ENCODE results near the gene PDE11A.

DNA sequence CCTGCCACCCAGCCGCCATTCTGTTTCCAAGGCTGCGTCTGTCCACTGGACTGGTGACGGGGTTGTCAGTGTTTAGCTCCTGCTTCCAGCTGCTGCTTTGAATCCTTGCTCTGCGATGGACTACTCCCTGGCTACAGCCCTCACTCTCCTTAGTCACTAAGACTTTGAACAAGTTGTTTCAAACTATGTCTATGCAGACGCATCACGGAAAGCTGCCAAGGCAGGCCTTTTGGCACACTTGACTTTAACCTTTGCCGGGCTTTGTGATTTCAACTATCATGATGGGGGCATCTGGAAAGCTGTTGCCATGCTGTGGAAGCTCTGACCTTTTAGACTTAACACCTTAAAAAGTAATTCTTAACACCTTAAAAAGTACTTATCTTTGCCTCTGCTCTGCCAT is 54.4 kb downstream of the PDE11A start:
- TF ChIP-seq, protein P1, sequence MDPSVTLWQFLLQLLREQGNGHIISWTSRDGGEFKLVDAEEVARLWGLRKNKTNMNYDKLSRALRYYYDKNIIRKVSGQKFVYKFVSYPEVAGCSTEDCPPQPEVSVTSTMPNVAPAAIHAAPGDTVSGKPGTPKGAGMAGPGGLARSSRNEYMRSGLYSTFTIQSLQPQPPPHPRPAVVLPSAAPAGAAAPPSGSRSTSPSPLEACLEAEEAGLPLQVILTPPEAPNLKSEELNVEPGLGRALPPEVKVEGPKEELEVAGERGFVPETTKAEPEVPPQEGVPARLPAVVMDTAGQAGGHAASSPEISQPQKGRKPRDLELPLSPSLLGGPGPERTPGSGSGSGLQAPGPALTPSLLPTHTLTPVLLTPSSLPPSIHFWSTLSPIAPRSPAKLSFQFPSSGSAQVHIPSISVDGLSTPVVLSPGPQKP (IDR thresholded peaks at IDR 0.05; ENCODE audit: low read depth, low read length): no peak
- TF ChIP-seq, protein P2, sequence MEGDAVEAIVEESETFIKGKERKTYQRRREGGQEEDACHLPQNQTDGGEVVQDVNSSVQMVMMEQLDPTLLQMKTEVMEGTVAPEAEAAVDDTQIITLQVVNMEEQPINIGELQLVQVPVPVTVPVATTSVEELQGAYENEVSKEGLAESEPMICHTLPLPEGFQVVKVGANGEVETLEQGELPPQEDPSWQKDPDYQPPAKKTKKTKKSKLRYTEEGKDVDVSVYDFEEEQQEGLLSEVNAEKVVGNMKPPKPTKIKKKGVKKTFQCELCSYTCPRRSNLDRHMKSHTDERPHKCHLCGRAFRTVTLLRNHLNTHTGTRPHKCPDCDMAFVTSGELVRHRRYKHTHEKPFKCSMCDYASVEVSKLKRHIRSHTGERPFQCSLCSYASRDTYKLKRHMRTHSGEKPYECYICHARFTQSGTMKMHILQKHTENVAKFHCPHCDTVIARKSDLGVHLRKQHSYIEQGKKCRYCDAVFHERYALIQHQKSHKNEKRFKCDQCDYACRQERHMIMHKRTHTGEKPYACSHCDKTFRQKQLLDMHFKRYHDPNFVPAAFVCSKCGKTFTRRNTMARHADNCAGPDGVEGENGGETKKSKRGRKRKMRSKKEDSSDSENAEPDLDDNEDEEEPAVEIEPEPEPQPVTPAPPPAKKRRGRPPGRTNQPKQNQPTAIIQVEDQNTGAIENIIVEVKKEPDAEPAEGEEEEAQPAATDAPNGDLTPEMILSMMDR (IDR thresholded peaks at IDR 0.05): no peak
- TF ChIP-seq, protein P3, sequence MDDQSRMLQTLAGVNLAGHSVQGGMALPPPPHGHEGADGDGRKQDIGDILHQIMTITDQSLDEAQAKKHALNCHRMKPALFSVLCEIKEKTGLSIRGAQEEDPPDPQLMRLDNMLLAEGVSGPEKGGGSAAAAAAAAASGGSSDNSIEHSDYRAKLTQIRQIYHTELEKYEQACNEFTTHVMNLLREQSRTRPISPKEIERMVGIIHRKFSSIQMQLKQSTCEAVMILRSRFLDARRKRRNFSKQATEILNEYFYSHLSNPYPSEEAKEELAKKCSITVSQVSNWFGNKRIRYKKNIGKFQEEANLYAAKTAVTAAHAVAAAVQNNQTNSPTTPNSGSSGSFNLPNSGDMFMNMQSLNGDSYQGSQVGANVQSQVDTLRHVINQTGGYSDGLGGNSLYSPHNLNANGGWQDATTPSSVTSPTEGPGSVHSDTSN (IDR thresholded peaks at IDR 0.05): no peak
- TF ChIP-seq SMC3 (IDR thresholded peaks at IDR 0.05) (no peak), POLR2A (IDR thresholded peaks at IDR 0.05; ENCODE audit: low read length) (no peak), HDAC2 (IDR thresholded peaks at IDR 0.05) (no peak), RFX5 (IDR thresholded peaks at IDR 0.05) (no peak), EP300 (IDR thresholded peaks at IDR 0.05) (no peak)
- TF ChIP-seq, protein P4, sequence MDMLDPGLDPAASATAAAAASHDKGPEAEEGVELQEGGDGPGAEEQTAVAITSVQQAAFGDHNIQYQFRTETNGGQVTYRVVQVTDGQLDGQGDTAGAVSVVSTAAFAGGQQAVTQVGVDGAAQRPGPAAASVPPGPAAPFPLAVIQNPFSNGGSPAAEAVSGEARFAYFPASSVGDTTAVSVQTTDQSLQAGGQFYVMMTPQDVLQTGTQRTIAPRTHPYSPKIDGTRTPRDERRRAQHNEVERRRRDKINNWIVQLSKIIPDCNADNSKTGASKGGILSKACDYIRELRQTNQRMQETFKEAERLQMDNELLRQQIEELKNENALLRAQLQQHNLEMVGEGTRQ (IDR thresholded peaks at IDR 0.05): no peak

Measured in A549 (cell line).